ENCODE results near the gene GIMAP1. TPM values are rescaled to one million over a fixed set of nuclear protein-coding genes. Genes with fewer than 3 reads are reported as not detected.
A peak's percentile ranks its signal among the peaks of the same experiment; 100 is the strongest.
"Not testable (repeated sequence)": the region's sequence is repeated elsewhere in the genome, so short reads cannot be mapped to it uniquely, and the experiment has no call there.

GIMAP1 gene
- not detected in 2 replicates for total RNA-seq (2014; rRNA removed; shearing (Covaris generic))
- polyA plus RNA-seq (2015; cell fraction: cytosol; rRNA removed) = not detected in 2 replicates
- polyA plus RNA-seq (2015; cell fraction: nucleus; rRNA removed) = not detected in 2 replicates

DNA sequence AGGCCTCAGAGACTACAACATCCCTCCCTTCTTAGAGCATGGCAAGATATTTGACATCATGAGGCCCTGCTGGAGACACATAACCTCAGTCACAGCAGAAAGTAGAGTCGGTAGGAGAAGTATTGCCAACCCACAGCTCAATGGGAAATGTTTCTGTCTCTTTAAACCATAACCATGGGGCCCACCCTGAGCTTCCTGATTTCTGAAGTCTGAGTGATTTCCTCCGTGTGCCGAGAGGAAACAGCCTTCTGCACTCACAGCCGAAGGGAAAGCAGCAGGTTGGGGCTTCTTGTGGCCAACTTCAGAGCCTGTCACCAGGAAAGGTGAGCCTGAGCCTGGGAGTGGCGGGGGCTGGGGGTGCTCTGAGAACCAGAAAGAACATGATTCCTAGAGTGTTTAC, at the start of gene GIMAP1:
GIMAP1 (plus strand) TSS at position 246 of the 400 bp plus-strand sequence. CDS start 2,435 bp downstream, outside the sequence.
- no peak for DNase-seq (ENCODE audit: low read depth, low spot score)
- in situ Hi-C loops (cut with HindIII; ENCODE audit: low pct_unique_long_range_greater_than_20kb, low sequenced_read_pairs) = no loop called here

DNA sequence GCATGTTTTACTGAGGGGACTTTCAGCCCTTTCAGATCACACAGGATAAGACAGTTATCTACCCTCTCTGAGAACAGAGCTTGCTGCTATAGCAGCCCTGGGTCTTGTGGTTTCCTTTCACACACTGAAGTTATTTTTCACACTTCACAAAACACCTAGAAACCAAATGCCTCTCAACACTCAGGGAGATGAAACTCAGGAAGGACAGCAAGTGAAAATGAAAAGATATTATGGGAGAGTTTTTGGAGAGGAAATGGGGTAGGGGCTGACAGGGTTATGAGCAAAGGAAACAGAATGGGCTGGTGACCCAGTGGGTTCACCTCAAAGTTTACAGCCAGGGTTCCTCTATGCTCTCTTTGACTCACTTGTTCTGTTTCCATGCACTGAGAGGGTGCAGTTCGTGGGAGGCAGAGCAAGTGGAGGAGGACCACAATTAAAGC, 47.9 kb upstream of the GIMAP1 start:
- DNase-seq (ENCODE audit: low read depth, low spot score) = no peak
- in situ Hi-C loops (cut with HindIII; ENCODE audit: low pct_unique_long_range_greater_than_20kb, low sequenced_read_pairs) = no loop called here

DNA sequence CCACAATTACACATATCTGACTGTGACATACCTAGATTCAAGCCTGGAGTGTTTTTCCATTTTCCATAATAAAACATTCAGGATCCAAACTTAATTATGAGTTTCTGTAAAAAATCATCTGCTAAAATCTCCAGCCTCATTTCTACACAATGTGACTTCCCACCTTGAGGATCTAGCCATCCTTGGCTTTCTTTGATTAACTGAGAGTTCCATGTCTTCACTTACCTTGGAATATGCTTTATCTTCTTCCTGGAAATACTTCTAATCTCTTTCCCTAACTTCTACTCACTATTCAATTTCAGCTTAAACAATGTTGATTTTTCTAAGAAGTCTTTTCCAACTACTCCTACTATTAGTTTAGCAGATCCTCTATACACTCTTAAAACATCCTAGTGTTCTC, 47.4 kb upstream of the GIMAP1 start:
- in situ Hi-C loops (cut with HindIII; ENCODE audit: low pct_unique_long_range_greater_than_20kb, low sequenced_read_pairs) = no loop called here
- no peak for DNase-seq (ENCODE audit: low read depth, low spot score)

DNA sequence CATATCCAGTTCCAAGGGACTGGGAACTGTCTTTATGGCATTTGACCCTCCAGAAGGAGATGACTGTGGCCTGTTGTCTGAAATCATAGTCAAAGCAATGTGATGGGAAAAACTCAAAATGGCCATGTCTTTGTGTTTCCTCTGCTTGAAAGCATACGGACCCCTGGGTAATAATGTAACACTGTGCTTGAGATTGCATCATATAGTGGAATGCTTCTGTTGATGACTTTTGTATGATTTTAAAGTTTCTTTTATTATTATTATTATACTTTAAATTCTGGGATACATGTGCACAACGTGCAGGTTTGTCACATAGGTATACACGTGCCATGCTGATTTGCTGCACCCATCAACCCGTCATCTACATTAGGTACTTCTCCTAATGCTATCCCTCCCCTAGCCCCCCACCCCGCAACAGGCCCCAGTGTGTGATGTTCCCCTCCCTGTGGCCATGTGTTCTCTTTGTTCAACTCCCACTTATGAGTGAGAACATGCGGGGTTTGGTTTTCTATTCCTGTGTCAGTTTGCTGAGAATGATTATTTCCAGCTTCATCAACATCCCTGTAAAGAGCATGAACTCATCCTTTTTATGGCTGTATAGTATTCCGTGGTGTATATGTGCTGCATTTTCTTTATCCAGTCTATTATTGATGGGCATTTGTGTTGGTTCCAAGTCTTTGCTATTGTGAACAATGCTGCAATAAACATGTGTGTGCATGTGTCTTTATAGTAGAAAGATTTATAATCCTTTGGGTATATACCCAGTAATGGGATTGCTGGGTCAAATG, 44.4 kb upstream of the GIMAP1 start:
- in situ Hi-C loops (cut with HindIII; ENCODE audit: low pct_unique_long_range_greater_than_20kb, low sequenced_read_pairs); DNase-seq (ENCODE audit: low read depth, low spot score): not testable (repeated sequence)

DNA sequence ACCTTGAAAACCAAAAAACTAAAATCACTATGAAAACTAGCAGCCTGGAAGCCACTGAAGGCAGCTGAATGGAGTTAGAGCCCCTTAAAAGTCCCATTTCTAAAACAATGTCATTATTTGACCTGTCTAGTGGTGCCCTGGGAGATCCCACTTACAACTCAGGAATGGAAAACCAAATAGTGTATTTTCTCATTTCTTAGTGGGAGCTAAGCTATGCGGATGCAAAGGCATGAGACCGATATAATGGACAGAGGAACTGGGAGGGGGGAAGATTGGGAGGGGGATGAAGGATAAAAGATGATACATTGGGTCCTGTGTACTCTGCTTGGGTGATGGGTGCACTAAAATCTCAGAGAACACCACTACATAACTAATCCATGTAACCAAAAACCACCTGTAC, 40.7 kb upstream of the GIMAP1 start:
- DNase-seq (ENCODE audit: low read depth, low spot score) = no peak
- in situ Hi-C loops (cut with HindIII; ENCODE audit: low pct_unique_long_range_greater_than_20kb, low sequenced_read_pairs) = no loop called here

DNA sequence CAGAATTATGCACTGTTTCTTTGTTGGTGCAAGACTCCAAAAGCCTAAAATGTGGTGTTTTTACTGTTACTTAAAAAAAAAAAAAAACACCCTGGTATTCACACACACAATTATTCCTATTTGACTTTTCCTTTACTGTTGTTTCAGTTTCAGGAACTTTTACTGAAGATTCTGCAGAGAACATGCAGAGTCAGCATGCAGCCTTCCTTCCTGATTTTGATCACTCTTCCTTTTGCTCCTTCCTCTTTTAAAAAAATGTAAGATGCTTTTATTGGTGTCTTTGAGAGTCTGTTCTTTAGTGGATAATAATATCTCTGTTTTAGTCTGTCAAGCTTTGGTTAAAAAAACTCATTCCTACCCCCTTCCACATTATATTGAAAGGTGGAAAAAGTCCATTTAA, 40.1 kb upstream of the GIMAP1 start:
- in situ Hi-C loops (cut with HindIII; ENCODE audit: low pct_unique_long_range_greater_than_20kb, low sequenced_read_pairs) = not testable (repeated sequence)

DNA sequence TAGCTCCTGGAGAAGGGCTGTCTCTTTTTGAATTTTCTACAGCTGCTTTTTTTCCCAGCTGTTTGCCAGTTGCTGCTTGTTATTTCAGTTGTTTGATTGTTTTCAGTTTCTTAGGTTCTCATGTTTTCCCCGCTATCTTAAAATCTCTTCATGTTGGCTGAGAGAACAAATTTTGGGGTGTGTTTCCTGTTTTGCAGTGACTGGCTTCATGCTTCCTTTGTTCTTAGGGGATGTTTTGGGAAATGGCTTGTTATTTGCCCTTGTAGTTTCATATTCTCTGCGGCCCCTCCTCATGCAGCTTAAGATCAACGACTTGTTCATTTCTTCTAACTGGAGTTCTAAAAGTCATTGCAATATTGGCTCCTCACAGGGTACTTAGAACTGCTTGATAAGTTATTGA, 39.6 kb upstream of the GIMAP1 start:
- in situ Hi-C loops (cut with HindIII; ENCODE audit: low pct_unique_long_range_greater_than_20kb, low sequenced_read_pairs); DNase-seq (ENCODE audit: low read depth, low spot score): not testable (repeated sequence)

More for the DNA sequence above, 40.1 kb upstream of the GIMAP1 start:
- not testable (repeated sequence) for DNase-seq (ENCODE audit: low read depth, low spot score)

DNA sequence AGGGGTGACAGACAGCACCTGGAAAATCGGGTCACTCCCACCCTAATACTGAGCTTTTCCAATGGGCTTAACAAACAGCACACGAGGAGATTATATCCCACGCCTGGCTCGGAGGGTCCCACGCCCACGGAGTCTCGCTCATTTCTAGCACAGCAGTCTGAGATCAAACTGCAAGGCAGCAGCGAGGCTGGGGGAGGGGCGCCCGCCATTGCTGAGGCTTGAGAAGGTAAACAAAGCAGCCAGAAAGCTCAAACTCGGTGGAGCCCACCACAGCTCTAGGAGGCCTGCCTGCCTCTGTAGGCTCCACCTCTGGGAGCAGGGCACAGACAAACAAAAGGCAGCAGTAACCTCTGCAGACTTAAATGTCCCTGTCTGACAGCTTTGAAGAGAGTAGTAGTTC, 37.8 kb upstream of the GIMAP1 start:
- in situ Hi-C loops (cut with HindIII; ENCODE audit: low pct_unique_long_range_greater_than_20kb, low sequenced_read_pairs); DNase-seq (ENCODE audit: low read depth, low spot score): not testable (repeated sequence)

DNA sequence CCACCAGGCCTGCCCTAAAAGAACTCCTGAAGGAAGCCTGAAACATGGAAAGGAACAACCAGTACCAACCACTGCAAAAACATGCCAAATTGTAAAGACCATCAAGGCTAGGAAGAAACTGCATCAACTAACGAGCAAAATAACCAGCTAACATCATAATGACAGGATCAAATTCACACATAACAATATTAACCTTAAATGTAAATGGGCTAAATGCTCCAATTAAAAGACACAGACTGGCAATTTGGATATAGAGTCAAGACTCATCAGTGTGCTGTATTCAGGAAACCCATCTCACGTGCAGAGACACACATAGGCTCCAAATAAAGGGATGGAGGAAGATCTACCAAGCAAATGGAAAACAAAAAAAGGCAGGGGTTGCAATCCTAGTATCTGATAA, 36.0 kb upstream of the GIMAP1 start:
- in situ Hi-C loops (cut with HindIII; ENCODE audit: low pct_unique_long_range_greater_than_20kb, low sequenced_read_pairs); DNase-seq (ENCODE audit: low read depth, low spot score): not testable (repeated sequence)

DNA sequence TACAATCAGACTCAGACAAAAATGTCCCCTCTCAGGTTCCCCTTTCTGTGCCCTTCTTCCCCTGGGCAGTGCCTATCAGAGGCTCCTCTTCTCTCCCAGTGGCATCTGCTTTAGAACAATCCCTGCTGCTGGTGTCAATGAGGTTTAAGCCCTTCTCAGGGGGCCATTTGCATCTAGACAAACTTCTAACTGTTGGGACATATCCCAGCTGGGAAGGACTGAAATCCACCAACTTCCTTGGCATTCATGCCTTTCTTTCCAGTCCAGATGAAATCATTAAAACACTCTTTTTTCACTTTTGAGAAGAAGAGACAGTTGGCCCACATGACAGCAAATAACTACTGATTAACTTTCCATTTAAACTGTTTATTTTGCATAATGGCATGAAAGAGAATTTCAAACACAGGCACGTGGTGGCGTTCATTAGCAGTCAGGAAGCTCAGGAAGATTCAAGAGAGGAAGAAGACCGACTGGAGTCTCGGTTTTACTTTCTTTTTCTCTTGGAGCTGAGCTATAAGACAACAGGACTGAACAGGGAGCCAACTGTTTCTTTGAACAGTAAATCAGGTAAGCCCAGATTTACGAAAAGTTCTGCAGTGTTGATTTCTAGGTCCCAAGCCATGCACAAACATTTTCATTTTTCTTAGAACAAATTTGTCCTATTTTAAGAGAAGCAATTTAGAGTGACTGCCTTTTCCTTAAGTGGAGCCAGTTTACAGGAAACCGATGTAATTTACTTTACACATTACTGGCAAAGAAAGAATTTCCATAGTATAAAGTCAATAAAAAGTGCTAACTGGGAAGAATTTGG, 31.0 kb upstream of the GIMAP1 start, which contains the start of gene GIMAP2:
GIMAP2 (plus strand) TSS at position 488 of the 811 bp plus-strand sequence. CDS start 1,354 bp downstream, outside the sequence.
- in situ Hi-C loops (cut with HindIII; ENCODE audit: low pct_unique_long_range_greater_than_20kb, low sequenced_read_pairs) = no loop called here
- peak; percentile 69 for DNase-seq (ENCODE audit: low read depth, low spot score)

DNA sequence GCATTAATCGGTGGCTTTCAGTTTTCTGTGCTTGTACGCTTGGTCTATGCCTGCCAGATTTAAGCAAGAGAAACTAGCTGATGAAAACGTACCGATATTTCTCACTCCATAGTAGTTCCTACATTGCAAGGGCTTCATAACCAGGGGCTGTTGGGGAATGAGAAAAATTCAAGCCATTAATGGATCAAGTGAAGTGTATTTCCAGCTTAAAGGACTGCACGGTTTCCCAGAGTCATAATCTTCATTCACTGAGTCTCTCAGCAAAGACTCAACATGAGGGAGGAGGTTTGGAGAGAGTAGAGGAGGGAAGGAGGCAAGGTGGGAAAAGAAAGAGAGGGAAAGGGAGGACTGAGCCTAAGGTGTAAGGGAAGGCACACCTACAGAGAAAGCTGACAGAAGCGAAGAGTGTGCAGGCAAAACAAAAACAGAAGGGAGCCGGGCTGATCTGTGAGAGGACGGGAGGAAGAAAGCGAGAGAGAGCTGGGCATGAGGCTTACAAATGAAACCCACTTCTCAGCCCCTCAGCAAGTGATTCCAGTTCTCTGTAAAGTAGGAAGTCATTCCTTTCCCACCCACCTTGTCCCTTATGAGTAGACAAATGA, 30.3 kb upstream of the GIMAP1 start:
- peak; percentile 9 for DNase-seq (ENCODE audit: low read depth, low spot score)
- in situ Hi-C loops (cut with HindIII; ENCODE audit: low pct_unique_long_range_greater_than_20kb, low sequenced_read_pairs) = no loop called here

DNA sequence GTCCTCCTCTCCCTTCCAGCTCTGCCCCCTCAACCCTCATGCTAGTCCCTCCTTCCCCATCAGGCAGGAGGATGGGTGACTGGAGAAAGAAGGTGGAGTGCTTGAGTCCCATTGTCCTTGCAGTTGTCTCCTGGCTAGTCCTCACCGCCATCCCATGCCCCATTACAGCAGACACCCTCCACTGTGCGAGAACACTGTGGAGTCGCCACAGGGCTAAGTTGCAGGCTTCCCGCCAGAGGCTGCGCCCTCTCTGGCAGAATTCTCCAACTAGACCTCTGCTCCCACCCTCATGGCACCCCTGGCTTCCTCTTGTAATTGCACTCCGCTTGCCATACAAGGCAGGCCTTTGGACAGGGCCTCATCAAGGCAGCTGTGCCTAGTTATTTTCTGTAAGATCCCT, 27.8 kb upstream of the GIMAP1 start:
- in situ Hi-C loops (cut with HindIII; ENCODE audit: low pct_unique_long_range_greater_than_20kb, low sequenced_read_pairs) = no loop called here
- no peak for DNase-seq (ENCODE audit: low read depth, low spot score)

DNA sequence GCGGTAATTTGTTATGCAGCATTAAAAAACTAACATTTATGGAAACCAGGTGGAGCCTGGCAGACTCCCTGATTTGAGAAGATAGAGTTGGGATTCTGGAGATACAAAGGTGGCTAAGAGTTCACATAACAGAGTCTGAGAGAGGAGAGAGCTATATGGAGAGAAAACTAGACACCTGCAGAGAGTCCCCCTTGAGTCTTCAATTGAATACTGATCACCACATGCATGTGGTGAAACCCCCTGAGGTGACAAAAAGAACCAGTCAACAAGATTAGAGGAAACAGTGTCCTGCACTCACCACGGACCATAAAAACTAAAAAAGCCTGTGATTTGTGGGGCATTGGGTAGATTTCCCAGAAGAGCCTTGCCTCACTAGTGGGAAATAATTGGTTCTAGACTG, 20.8 kb upstream of the GIMAP1 start:
- DNase-seq (ENCODE audit: low read depth, low spot score) = no peak
- in situ Hi-C loops (cut with HindIII; ENCODE audit: low pct_unique_long_range_greater_than_20kb, low sequenced_read_pairs) = no loop called here

DNA sequence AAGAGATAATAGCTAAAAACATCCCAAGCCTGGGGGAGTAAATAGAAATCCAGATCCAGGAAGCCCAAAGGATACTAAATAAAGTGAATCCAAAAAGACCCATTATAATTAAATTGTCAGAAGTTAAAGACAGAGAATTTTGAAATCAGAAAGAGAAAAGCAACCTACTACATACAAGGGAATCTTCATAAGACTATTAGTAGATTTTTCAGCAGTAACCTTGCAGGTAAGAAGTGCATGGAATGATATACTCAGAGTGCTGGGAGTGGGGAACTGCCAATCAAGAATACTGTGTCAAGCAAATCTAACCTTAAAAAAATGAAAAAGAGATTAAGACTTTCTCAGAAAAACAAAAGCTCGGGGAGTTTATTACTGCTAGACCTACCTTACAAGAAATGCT, 13.2 kb upstream of the GIMAP1 start:
- in situ Hi-C loops (cut with HindIII; ENCODE audit: low pct_unique_long_range_greater_than_20kb, low sequenced_read_pairs) = no loop called here
- DNase-seq (ENCODE audit: low read depth, low spot score) = no peak

DNA sequence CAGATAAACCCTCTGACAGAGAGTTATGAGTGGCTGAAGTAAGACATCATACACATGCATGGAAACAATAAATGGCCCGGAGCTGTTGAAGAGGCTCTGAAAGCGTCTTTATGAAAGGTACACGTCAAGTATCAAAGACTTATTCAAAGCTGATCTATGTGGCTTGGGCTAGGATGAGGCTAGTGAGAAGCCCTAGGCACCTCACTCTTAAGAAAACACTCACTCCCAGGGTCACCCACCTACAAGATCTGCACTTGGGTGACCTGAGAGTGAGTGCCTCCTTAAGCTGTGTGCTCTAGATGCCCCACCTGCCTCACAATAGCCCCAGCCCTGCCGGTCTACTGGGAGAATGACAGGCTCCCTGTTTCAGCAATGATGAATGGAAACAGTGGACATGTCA, 1.1 kb upstream of the GIMAP1 start:
- in situ Hi-C loops (cut with HindIII; ENCODE audit: low pct_unique_long_range_greater_than_20kb, low sequenced_read_pairs) = no loop called here
- peak; percentile 20 for DNase-seq (ENCODE audit: low read depth, low spot score)

DNA sequence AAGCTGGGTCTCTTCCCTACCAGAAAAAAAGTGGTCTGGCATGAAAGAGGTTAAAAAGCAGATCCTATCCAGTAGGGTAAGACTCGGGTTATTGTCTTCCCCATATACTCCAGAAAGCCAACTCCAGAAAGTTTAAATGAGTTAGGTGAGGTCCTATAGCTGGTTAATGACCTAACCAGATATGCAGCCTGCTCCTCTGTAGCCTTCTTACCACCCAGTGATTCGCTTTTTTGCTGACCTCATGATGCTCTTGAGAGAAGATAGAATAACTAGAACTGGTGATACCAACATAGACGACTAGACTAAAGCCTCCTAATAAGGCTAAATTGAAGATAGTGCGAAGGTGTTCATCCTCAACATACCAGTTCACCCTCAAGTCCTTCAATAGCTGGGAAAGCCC, 675 bp upstream of the GIMAP1 start:
- in situ Hi-C loops (cut with HindIII; ENCODE audit: low pct_unique_long_range_greater_than_20kb, low sequenced_read_pairs) = no loop called here
- DNase-seq (ENCODE audit: low read depth, low spot score) = no peak

DNA sequence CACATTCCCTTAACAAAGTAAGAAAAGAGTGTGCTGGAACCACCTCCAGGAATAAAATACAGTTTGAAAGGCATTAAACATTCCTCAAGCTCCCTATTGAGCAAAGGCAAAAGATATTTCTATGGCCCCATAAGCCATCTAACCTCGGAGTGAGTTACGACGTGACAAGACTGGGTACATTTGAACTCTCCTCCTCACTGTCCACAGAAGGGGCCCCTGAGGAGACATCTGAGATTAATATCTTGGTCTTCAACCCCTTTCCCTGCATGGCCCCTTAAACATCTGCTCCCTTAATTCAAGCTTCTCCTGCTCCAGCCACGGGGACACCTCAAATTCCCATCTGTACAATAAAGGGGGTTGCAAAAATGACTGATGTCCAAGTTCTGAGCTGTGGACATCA, 526 bp downstream of the GIMAP1 start:
- in situ Hi-C loops (cut with HindIII; ENCODE audit: low pct_unique_long_range_greater_than_20kb, low sequenced_read_pairs) = no loop called here

DNA sequence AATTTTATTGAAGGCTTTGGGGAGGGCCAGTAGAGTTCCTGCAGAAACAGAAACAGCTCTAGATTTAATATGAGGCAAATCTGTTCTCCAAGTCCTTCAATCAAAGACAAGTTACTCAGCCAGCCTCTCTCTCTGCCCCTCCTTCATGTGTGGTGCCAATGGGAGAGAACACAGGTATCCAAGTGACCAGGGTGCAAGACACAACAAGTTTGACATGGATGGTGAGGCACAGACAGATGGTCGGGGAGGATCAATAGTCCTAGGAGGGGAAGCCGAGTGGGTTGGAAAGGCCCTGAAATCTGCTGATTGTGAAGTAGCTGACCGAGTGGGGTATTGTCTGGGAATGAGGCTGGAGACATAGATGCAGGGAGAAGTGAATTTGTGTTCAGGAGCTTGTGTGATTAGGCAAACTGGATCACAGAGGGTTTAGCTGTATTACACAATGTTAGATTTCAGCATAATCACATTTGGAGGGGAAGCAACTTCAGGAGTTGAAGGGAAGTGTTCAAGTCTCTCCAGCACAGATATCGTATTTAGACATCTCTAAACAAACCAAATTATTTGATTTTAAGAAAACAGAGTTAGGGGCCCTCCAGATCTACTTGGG, 1.5 kb downstream of the GIMAP1 start:
- in situ Hi-C loops (cut with HindIII; ENCODE audit: low pct_unique_long_range_greater_than_20kb, low sequenced_read_pairs) = no loop called here
- DNase-seq (ENCODE audit: low read depth, low spot score) = no peak

More for the DNA sequence above, 526 bp downstream of the GIMAP1 start:
- DNase-seq (ENCODE audit: low read depth, low spot score) = no peak
